BE2C (cell line): ENCODE measurements around the gene LSAMP.

ENCODE experiments used
- DNase-seq: peaks from one replicate; pipeline ENCODE4 v3.0.0-alpha.2; 2020
- H3K27me3 ChIP-seq: fragments of 250-450 bp; sonication (Bioruptor Pico); 2 replicates; pipeline ENCODE4 v1.5.1; 2020; ENCODE audit warnings: mild to moderate bottlenecking
- H3K36me3 ChIP-seq: fragments of 250-450 bp; sonication (Bioruptor Pico); 2 replicates; pipeline ENCODE4 v1.5.1; 2020; ENCODE audit warnings: mild to moderate bottlenecking
- H3K4me1 ChIP-seq: fragments of 250-450 bp; sonication (Bioruptor Pico); 2 replicates; pipeline ENCODE4 v1.5.1; 2020
- H3K4me3 ChIP-seq: 2 replicates; pipeline ENCODE4 v1.5.1; 2011; ENCODE audit warnings: low read depth, low read length
- H3K9me3 ChIP-seq: fragments of 250-450 bp; sonication (Bioruptor Pico); 2 replicates; pipeline ENCODE4 v1.5.1; 2020
- TF ChIP-seq, protein P1 (sequence below): IDR thresholded peaks from 2 replicates; pipeline ENCODE4 v1.5.1; 2012; ENCODE audit warnings: mild to moderate bottlenecking, low read depth, low read length

Gene LSAMP

DNA sequence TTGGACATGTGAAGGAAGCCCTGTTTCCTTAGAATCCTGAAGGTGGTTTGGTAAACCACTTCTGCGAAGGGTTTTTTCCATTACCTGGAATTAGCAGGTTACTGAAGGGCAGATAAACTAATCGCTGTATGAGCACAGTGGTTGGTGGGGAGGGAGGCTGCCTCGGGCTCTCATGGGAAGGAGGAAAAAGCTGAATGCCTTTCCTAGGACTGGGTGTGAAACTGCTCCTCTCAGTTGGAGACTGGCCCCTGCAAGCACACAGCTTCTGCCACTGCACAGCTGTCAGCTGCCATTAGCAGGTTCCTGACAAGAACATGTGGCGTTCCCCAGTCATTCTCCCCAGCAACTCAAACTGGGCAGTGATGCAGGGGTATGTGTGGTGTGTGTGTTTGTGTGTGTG lies 445.7 kb downstream of the LSAMP start:
- Histone ChIP-seq H3K4me1 (peaks cover 18% of the 10 kb centered on the region), H3K36me3 (no peaks in the 10 kb centered on the region), H3K27me3 (no peaks in the 10 kb centered on the region), H3K4me3 (no peak overlapping the region), H3K9me3 (no peaks in the 10 kb centered on the region)
- no peak for DNase-seq
- TF ChIP-seq, protein P1, sequence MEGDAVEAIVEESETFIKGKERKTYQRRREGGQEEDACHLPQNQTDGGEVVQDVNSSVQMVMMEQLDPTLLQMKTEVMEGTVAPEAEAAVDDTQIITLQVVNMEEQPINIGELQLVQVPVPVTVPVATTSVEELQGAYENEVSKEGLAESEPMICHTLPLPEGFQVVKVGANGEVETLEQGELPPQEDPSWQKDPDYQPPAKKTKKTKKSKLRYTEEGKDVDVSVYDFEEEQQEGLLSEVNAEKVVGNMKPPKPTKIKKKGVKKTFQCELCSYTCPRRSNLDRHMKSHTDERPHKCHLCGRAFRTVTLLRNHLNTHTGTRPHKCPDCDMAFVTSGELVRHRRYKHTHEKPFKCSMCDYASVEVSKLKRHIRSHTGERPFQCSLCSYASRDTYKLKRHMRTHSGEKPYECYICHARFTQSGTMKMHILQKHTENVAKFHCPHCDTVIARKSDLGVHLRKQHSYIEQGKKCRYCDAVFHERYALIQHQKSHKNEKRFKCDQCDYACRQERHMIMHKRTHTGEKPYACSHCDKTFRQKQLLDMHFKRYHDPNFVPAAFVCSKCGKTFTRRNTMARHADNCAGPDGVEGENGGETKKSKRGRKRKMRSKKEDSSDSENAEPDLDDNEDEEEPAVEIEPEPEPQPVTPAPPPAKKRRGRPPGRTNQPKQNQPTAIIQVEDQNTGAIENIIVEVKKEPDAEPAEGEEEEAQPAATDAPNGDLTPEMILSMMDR: no peak

DNA sequence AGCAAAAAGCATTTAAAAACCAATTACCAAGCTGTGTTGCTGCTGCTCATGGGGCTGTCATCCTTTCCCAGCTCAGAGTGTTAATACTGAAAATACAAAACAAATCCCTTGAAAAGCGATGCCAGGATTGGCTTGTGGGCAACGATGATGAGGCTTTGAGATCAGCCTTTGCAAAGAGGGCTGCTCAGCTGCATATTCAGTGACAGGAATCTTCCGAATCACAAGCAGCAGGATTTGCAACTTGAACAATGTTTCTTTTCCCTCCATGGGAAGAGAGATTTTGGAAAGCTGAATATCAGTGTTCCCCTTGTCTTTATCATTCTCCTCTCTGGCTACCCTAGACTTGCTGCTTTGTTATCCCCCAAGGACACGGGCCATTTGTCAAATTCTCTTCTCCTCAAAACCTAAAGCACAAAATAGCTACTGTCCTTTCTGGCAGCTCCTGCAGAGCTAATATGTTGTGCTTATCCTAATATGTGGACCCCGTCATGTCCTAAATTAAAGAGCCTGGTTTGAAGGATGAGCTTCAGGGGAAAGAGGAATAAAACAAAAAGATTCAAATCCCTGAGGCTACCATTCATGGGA lies 446.2 kb downstream of the LSAMP start:
- H3K9me3 ChIP-seq: no peaks in the 10 kb centered on the region
- DNase-seq: no peak
- peaks cover 18% of the 10 kb centered on the region for H3K4me1 ChIP-seq
- H3K36me3 ChIP-seq: no peaks in the 10 kb centered on the region
- TF ChIP-seq, protein P1: no peak
- no peaks in the 10 kb centered on the region for H3K27me3 ChIP-seq
- no peak overlapping the region for H3K4me3 ChIP-seq

DNA sequence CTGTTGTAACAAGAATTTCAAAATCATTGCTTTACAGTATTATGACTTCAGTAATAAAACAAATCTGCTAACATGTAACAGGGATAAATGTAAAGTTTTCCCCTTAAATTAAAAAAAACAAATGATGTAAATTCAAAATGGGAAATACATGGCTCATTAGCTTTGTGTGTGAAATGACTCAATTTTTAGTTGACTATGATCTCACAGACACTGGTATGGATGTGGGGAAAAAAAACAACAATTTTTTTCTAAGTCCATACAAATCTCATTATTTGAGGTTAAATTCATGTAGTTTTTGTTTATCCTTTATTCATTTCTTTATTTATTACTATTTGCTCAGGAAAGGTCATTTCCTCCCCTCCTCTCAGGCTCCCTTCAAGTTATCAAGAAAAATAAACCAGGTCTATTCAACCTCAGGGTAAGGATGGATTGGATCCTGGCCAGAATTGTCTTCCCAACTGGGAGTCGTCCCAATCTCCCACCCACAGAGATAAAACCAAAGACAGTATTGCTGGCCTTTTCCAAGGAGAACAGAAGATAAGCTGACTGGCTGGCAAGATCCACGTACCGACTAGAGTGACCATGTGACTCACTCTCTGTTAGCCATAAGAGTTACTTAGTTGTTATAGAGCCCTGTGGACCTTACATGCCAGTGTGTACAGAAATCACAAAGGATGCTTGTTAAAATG lies 448.7 kb downstream of the LSAMP start:
- H3K36me3 ChIP-seq: no peaks in the 10 kb centered on the region
- peaks cover 18% of the 10 kb centered on the region for H3K4me1 ChIP-seq
- peak; percentile 31 for DNase-seq
- TF ChIP-seq, protein P1: no peak
- no peaks in the 10 kb centered on the region for H3K27me3 ChIP-seq
- H3K4me3 ChIP-seq: no peak overlapping the region
- no peaks in the 10 kb centered on the region for H3K9me3 ChIP-seq

DNA sequence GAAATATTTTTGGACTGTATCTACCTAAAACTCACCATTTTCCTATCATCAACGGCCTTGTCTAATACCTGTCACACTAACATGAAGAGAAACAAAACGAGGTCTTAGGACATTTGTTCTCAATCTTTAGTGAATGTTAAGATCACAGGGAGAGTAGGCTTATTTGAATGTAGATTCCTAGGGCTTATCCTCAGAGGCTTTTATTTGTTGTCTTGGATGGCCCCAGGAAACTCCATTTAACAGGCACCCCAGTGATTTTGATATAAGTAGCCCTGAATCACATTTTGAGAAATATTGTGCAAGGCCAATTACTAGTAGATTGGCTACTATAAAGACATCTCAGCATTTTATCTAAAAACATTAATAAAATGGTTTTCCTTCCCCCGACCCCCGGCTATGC lies 454.6 kb downstream of the LSAMP start:
- TF ChIP-seq, protein P1: no peak
- Histone ChIP-seq H3K4me1 (no peaks in the 10 kb centered on the region), H3K9me3 (no peaks in the 10 kb centered on the region), H3K4me3 (no peak overlapping the region), H3K27me3 (no peaks in the 10 kb centered on the region), H3K36me3 (no peaks in the 10 kb centered on the region)
- DNase-seq: no peak

DNA sequence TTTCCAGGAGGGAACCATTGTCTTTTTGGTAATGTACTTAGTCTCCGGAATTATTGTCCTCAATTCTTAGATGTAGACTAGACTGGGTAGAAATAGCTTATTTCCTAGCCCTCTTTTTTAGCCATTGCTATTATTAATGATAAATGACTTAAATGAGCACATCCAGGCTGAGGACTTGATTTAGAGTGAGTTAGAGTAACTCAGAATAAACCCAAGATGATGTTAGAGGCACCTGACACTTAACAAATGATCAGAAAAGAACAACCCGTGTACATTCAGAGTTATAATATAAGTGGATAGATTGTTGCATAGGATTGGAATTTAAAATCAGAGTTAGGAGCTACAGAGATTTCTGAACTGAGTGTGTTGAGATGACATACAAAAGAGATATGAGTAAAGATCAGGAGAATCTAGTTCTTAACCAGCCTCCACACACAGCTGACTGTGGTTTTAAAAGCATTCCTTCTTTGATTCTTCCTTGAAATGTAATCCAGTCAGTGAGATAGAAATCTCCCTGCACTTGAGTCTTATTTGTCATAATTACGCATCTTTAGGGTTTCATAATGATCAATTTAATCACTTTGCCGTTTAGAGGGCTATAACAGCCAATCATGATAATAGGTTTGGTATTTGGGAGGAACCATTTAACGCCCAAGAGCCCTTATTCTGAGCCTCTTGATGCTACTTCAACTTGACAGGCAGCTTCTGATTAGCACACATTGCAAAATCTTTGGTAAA lies 455.4 kb downstream of the LSAMP start:
- no peak for DNase-seq
- Histone ChIP-seq H3K27me3 (no peaks in the 10 kb centered on the region), H3K4me1 (no peaks in the 10 kb centered on the region), H3K9me3 (no peaks in the 10 kb centered on the region), H3K36me3 (no peaks in the 10 kb centered on the region), H3K4me3 (no peak overlapping the region)
- TF ChIP-seq, protein P1: no peak
